ENCODE data around the gene SNX20.

Gene SNX20

GRCh38 chr16:50681021-50681885, at the start of gene SNX20:
SNX20 (minus strand) TSS chr16:50681312; CDS start chr16:50677526, 3,786 bp downstream.
- no peak for DNase-seq (ENCODE audit: low read depth)

GRCh38 chr16:50724306-50724705, 43.2 kb upstream of the SNX20 start:
- DNase-seq (ENCODE audit: low read depth): no peak

- DNase-seq (ENCODE audit: low read depth): no peak
Measured at GRCh38 chr16:50722960-50723359, 41.8 kb upstream of the SNX20 start.

GRCh38 chr16:50722405-50722737, 41.3 kb upstream of the SNX20 start:
- DNase-seq (ENCODE audit: low read depth): no peak

- no peak for DNase-seq (ENCODE audit: low read depth)
Measured at GRCh38 chr16:50721549-50722404, 40.7 kb upstream of the SNX20 start.

GRCh38 chr16:50719401-50720337, 38.6 kb upstream of the SNX20 start:
- no peak for DNase-seq (ENCODE audit: low read depth)

- DNase-seq (ENCODE audit: low read depth): no peak
Measured at GRCh38 chr16:50718761-50719400, 37.8 kb upstream of the SNX20 start.

GRCh38 chr16:50718061-50718760, 37.1 kb upstream of the SNX20 start:
- no peak for DNase-seq (ENCODE audit: low read depth)

- DNase-seq (ENCODE audit: low read depth): no peak
Measured at GRCh38 chr16:50717494-50717893, 36.4 kb upstream of the SNX20 start.

GRCh38 chr16:50717091-50717490, 36.0 kb upstream of the SNX20 start:
- DNase-seq (ENCODE audit: low read depth): no peak

GRCh38 chr16:50712956-50713355, 31.8 kb upstream of the SNX20 start:
- DNase-seq (ENCODE audit: low read depth): no peak

GRCh38 chr16:50712560-50712898, 31.4 kb upstream of the SNX20 start:
- DNase-seq (ENCODE audit: low read depth): no peak

- DNase-seq (ENCODE audit: low read depth): no peak
Measured at GRCh38 chr16:50711862-50712559, 30.9 kb upstream of the SNX20 start.

- DNase-seq (ENCODE audit: low read depth): no peak
Measured at GRCh38 chr16:50711040-50711439, 29.9 kb upstream of the SNX20 start.

GRCh38 chr16:50709980-50710379, 28.9 kb upstream of the SNX20 start:
- no peak for DNase-seq (ENCODE audit: low read depth)

- no peak for DNase-seq (ENCODE audit: low read depth)
Measured at GRCh38 chr16:50709061-50709684, 28.1 kb upstream of the SNX20 start.

- DNase-seq (ENCODE audit: low read depth): no peak
Measured at GRCh38 chr16:50708373-50709060, 27.4 kb upstream of the SNX20 start.

GRCh38 chr16:50706250-50706649, 25.1 kb upstream of the SNX20 start:
- no peak for DNase-seq (ENCODE audit: low read depth)

GRCh38 chr16:50705436-50706110, 24.5 kb upstream of the SNX20 start:
- no peak for DNase-seq (ENCODE audit: low read depth)
